HepG2 (cell line): ENCODE results near the gene GCLM. TPM values are rescaled to one million over a fixed set of nuclear protein-coding genes. Genes with fewer than 3 reads are reported as not detected.

Experiments
- ATAC-seq: fragments of 200-7000 bp; cut with Tn5 transposase; 3 replicates; pipeline ENCODE4 v1.9.1; 2020; ENCODE audit warnings: mild to moderate bottlenecking, moderate library complexity
- BruUV-seq: library from RNA; stranded (reverse); fragments of 400-500 nt; replicated peaks from 2 replicates; lab custom pipeline; 2021; lab: Mats Ljungman, UMichigan
- CTCF ChIA-PET: fragments of 300-600 bp; formaldehyde crosslinking; extraction: SDS; loops from one replicate; lab custom pipeline; 2021; ENCODE audit warnings: low total read pairs, inconsistent platforms, low intra/inter-chr PET ratio; lab: Yijun Ruan, JAX
- POLR2A ChIA-PET: fragments of 350-600 bp; sonication (Branson Sonifier 250); formaldehyde crosslinking; loops from one replicate; lab custom pipeline; 2020; ENCODE audit warnings: antibody characterized with exemption, inconsistent platforms; lab: Yijun Ruan, JAX
- DNase-seq: peaks from one replicate; pipeline ENCODE4 v3.0.0-alpha.2; 2015; ENCODE audit warnings: low spot score
- FAIRE-seq: peaks from 3 replicates; lab custom pipeline; 2011; peaks lifted over from hg19 to GRCh38; lab: Jason Lieb, UNC
- H2AFZ ChIP-seq: one replicate; pipeline ENCODE4 v1.6.1; 2011; ENCODE audit warnings: low read length, inconsistent platforms
- H3K27ac ChIP-seq: fragments of 300-600 bp; 3 replicates; pipeline ENCODE4 v1.8.0; 2011; ENCODE audit warnings: mixed run types, mild to moderate bottlenecking, mixed read lengths, low read length, inconsistent platforms; ENCODE audit not compliant: insufficient read depth; ENCODE audit errors: extremely low read length
- H3K27me3 ChIP-seq, 2 experiments: fragments of 200-600 bp in 1 of 2; 2 replicates in 1 of 2; 3 replicates in 1 of 2; pipeline versions ENCODE4 v1.6.0 to v1.8.0; 2011; ENCODE audit warnings: low read length in 2 of 2, mild to moderate bottlenecking in 2 of 2, moderate library complexity in 2 of 2, inconsistent platforms in 1 of 2; ENCODE audit not compliant: insufficient read depth in 2 of 2, control insufficient read depth in 1 of 2
- H3K36me3 ChIP-seq, 2 experiments: fragments of 200-600 bp in 1 of 2; replicated peaks in 1 of 2; 2 replicates in 1 of 2; 3 replicates in 1 of 2; pipeline versions ENCODE4 v1.5.1 to v1.8.0; 2011; ENCODE audit warnings: low read length in 2 of 2, inconsistent platforms in 1 of 2; ENCODE audit not compliant: insufficient read depth in 2 of 2, control insufficient read depth in 1 of 2
- H3K4me1 ChIP-seq: 2 replicates; pipeline ENCODE4 v1.5.1; 2012; ENCODE audit warnings: low read length, inconsistent platforms; ENCODE audit not compliant: insufficient read depth
- H3K4me2 ChIP-seq: 2 replicates; pipeline ENCODE4 v1.6.0; 2011; ENCODE audit warnings: low read depth, low read length, inconsistent platforms
- H3K4me3 ChIP-seq, 3 experiments: fragments of 200-600 bp in 1 of 3; sonication (generic), shearing (Covaris generic) in 1 of 3; replicated peaks in 1 of 3; 2 replicates each; pipeline ENCODE4 v1.5.1; 2011 to 2016; ENCODE audit warnings: low read length in 3 of 3, inconsistent platforms in 2 of 3, low read depth in 2 of 3, mild to moderate bottlenecking in 2 of 3, control low read depth in 1 of 3, mixed read lengths in 1 of 3; ENCODE audit not compliant: insufficient read depth in 1 of 3
- H3K79me2 ChIP-seq: one replicate; pipeline ENCODE4 v1.6.1; 2011; ENCODE audit warnings: low read length, inconsistent platforms; ENCODE audit not compliant: insufficient read depth
- H3K9ac ChIP-seq: 2 replicates; pipeline ENCODE4 v1.6.0; 2011; ENCODE audit warnings: mild to moderate bottlenecking, low read depth, low read length, inconsistent platforms; ENCODE audit not compliant: insufficient read depth
- H3K9me3 ChIP-seq: 2 replicates; pipeline ENCODE4 v1.5.1; 2012; ENCODE audit warnings: mild to moderate bottlenecking, low read length
- H4K20me1 ChIP-seq: 2 replicates; pipeline ENCODE4 v1.6.0; 2011; ENCODE audit warnings: inconsistent platforms, mild to moderate bottlenecking, low read length, moderate library complexity; ENCODE audit not compliant: insufficient read depth
- EED ChIP-seq: sonication (generic); formaldehyde crosslinking; IDR thresholded peaks from 2 replicates; pipeline ENCODE4 v1.5.0; 2020; ENCODE audit warnings: mild to moderate bottlenecking, missing genetic modification reagents
- EZH2 ChIP-seq: conservative IDR thresholded peaks from 2 replicates; pipeline ENCODE4 v1.6.1; 2012; ENCODE audit warnings: mild to moderate bottlenecking, low read depth, low read length, moderate library complexity
- KDM3A ChIP-seq: IDR thresholded peaks from 2 replicates; pipeline ENCODE4 v1.6.1; 2018; ENCODE audit warnings: low read depth, missing compliant biosample characterization
- SPEN ChIP-seq: sonication (generic); formaldehyde crosslinking; IDR thresholded peaks from 2 replicates; pipeline ENCODE4 v1.5.1; 2020; ENCODE audit warnings: low read depth, mild to moderate bottlenecking, missing genetic modification reagents
- TBX2 ChIP-seq: sonication (generic); formaldehyde crosslinking; IDR thresholded peaks from 2 replicates; pipeline ENCODE4 v1.5.0; 2020; ENCODE audit warnings: missing genetic modification reagents, mild to moderate bottlenecking, borderline replicate concordance
- ZBTB21 ChIP-seq: sonication (generic); formaldehyde crosslinking; IDR thresholded peaks from 2 replicates; pipeline ENCODE4 v1.4.0; 2020; ENCODE audit warnings: missing genetic modification reagents
- ZEB1 ChIP-seq: IDR thresholded peaks from 2 replicates; pipeline ENCODE4 v1.6.1; 2012; ENCODE audit warnings: mild to moderate bottlenecking, low read depth, inconsistent platforms; ENCODE audit not compliant: insufficient replicate concordance
- ZNF20 ChIP-seq: sonication (generic); formaldehyde crosslinking; IDR thresholded peaks from 2 replicates; pipeline ENCODE4 v1.4.0; 2020; ENCODE audit warnings: mild to moderate bottlenecking, moderate library complexity, missing genetic modification reagents
- ZNF274 ChIP-seq: sonication (generic); formaldehyde crosslinking; IDR thresholded peaks from 2 replicates; pipeline ENCODE4 v1.5.1; 2020; ENCODE audit warnings: mild to moderate bottlenecking, missing genetic modification reagents
- ZNF547 ChIP-seq: sonication (generic); formaldehyde crosslinking; IDR thresholded peaks from 2 replicates; pipeline ENCODE4 v1.5.1; 2020; ENCODE audit warnings: mild to moderate bottlenecking, missing genetic modification reagents
- ZNF737 ChIP-seq: sonication (generic); formaldehyde crosslinking; IDR thresholded peaks from 2 replicates; pipeline ENCODE4 v1.5.0; 2020; ENCODE audit warnings: missing genetic modification reagents, mild to moderate bottlenecking, borderline replicate concordance
- ZNF792 ChIP-seq: IDR thresholded peaks from 2 replicates; pipeline ENCODE4 v1.6.1; 2016
- WGBS: methylation state at CpG from one replicate; pipeline ENCODE4 v1.1.6; 2017; ENCODE audit warnings: low lambda C conversion rate; 5-methylcytosine and 5-hydroxymethylcytosine counted together
- in situ Hi-C: cut with HindIII; loops from 2 replicates; pipeline ENCODE4 v1.10.0; 2017; ENCODE audit warnings: low pct_unique_long_range_greater_than_20kb; ENCODE audit not compliant: extremely low pct_ligation_motif_present
- intact Hi-C: fragments of 100-400 bp; cut with micrococcal nuclease; formaldehyde crosslinking; loops from one replicate; pipeline ENCODE4 v1.10.0; 2022; ENCODE audit not compliant: unreplicated experiment
- polyA plus RNA-seq, 8 experiments: library from polyadenylated mRNA; depleted of rRNA in 3 of 8; stranded (reverse) in 7 of 8; unstranded in 1 of 8; fragments of >200 nt; fragmentation: Illumina TruSeq in 4 of 8; extraction: Trizol in 4 of 8; gene quantifications; 2 replicates each; pipeline versions ENCODE4 v1.2.1 to v1.2.3, GENCODE V29; 2011 to 2016; ENCODE audit warnings: low read depth in 4 of 8, missing spikeins in 1 of 8, mixed read lengths in 1 of 8; ENCODE audit not compliant: insufficient read depth in 1 of 8
- total RNA-seq, 5 experiments: library from RNA; depleted of rRNA; stranded (reverse); fragments of >200 nt; fragmentation: Illumina TruSeq; extraction: Trizol; gene quantifications; 2 replicates each; pipeline ENCODE4 v1.2.3, GENCODE V29; 2016; ENCODE audit warnings: low read depth in 1 of 5
- TF ChIP-seq, protein P1 (sequence below): sonication (generic); formaldehyde crosslinking; IDR thresholded peaks from 2 replicates; pipeline ENCODE4 v1.8.0; 2022; ENCODE audit warnings: mild to moderate bottlenecking, missing genetic modification reagents, moderate library complexity

The GCLM gene
- total and polyA plus RNA-seq, 2 of the 13 experiments (the other 11 are each of a cell fraction or from before 2014, with no cell fraction given): 8.7 to 29.9 TPM

DNA sequence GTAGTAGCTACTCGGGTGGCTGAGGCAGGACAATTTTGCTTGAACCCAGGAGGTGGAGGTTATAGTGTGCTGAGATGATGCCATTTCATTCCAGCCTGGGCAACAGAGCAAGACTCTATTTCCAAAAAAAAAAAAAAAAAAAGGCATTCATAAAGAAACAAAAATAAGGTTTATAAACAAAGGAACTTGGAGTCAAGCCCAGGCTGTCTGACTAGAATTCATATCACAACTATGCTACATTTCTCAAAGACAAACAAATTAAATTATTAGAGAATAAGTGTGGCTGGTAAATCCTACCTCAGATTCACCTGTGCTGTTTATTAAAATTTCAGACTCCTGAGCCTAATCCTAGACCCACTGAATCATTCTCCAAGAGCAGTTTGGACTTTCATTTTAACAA lies 4.2 kb downstream of the GCLM start:
- peaks cover 57% of the 10 kb centered on the region for H3K79me2 ChIP-seq
- H2AFZ ChIP-seq: no peak overlapping the region
- no peaks in the 10 kb centered on the region; a peak in 1 of 5 replicates for H3K27me3 ChIP-seq
- DNase-seq (no peak), ATAC-seq (no peak), FAIRE-seq (no peak)
- H3K9ac ChIP-seq: no peak overlapping the region
- no peak overlapping the region for H3K27ac ChIP-seq
- intact Hi-C loops: loop anchor here (10.0 kb wide), 1 partner anchor 430 kb away; no protein-coding TSS in a partner anchor
- H3K36me3 ChIP-seq: peaks cover 0 to 8% of the 10 kb centered on the region in 2 experiments; a peak in 2 of 5 replicates
- TF ChIP-seq ZBTB21 (CRISPR knock-in tag) (no peak), SPEN (CRISPR knock-in tag) (no peak), TBX2 (CRISPR knock-in tag) (no peak), EED (CRISPR knock-in tag) (no peak), KDM3A (CRISPR knock-in tag) (no peak), ZNF274 (no peak), ZNF737 (no peak), ZEB1 (no peak), ZNF792 (CRISPR knock-in tag) (no peak), ZNF547 (no peak), ZNF20 (no peak), EZH2 (no peak)
- TF ChIP-seq, protein P1, sequence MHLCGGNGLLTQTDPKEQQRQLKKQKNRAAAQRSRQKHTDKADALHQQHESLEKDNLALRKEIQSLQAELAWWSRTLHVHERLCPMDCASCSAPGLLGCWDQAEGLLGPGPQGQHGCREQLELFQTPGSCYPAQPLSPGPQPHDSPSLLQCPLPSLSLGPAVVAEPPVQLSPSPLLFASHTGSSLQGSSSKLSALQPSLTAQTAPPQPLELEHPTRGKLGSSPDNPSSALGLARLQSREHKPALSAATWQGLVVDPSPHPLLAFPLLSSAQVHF: no peak
- H3K4me2 ChIP-seq: no peak overlapping the region
- in situ Hi-C loops: no loop called here
- peaks cover 50% of the 10 kb centered on the region for H3K4me1 ChIP-seq
- POLR2A ChIA-PET: no interaction called here
- no peaks in the 10 kb centered on the region for H3K9me3 ChIP-seq
- BruUV-seq: no TSS peak
- H3K4me3 ChIP-seq: no peak overlapping the region
- WGBS: 100% methylated on average over 1 of the region's 1 CpG
- peaks cover 10% of the 10 kb centered on the region; the same call in 1 of the 2 replicates for H4K20me1 ChIP-seq
- CTCF ChIA-PET: no interaction called here
